SKM-1 treated with dmso at 0.1 percent for 144 hours (cell line): ENCODE measurements around the gene GPR32.
"Not testable (repeated sequence)": the region's sequence is repeated elsewhere in the genome, so short reads cannot be mapped to it uniquely, and the experiment has no call there.

Experiments used
- DNase-seq: peaks from one replicate; lab custom pipeline; 2025; ENCODE audit not compliant: unreplicated experiment; lab: John Stamatoyannopoulos, UW

Gene GPR32

DNA sequence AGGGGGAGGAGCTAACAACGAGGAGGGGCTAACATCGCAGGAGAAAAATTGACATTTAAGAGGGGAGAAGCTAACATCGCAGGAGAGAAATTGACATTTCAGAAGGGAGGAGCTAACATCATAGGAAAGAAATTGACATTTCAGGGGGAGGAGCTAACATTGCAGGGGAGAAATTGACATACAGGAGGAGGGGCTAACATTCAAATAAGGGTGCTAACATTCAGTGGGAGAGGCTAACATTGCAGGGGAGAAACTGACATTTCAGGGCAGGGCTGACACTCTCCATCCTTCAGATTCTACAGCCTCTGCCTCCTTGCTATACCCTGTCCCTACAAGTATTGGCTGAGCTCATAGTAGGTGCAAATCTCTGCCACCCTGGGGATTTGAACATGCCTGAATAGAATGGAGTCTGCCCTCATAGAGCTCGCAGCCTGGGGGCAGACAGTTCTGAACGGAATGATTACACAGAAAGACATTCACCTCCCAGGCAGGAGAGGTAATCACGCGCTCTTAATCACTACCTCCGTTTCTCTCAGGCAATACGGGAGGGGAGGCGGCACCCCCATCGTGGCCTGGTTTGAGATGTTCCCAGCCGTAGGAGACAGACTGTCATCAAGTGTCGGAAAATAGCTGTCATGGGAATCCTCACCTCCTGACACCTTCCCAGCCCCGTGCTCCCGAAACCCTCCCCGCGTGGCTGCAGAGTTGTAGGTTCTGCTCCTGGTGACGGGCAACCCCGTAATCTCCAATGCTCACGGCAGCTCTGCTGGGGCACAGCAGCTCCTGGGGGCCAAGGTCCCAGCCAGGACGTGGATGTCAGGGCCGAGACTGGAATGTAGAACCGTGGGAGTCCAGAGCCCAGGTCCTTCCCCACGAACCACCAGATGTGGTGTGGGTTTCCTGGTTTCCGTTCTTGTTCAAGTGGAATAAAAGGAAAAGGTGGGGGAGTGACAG is 9.5 kb downstream of the GPR32 start:
- no peak for DNase-seq

DNA sequence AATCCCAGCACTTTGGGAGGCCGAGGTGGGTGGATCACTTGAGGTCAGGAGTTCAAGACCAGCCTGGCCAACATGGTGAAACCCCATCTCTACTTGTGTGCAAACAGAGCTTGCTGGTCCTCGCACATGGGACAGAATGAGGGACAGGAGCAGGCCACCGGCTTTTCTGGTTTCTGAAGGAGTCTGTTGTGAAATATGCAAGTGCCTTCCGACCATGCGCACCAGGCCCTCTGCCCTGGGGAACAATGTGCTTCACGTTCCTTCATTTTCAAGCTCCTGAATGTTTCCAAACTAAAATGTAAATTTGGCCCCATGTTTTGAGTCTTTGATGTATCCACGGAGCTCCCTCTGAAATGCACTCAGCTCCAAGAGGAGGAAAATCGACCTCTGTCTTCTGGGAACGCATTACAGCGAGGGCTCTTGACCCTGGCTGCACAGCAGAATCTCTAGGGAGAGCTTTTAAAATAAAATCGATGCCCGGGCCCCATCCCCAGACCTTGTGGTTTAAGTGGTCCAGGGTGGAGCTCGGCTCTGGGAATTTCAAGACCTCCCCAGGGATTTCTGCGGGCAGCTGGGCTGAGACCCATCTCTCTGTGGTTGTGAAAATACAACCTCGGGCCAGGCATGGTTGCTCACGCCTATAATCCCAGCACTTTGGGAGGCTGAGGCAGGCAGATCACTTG is 10.6 kb downstream of the GPR32 start:
- no peak for DNase-seq

DNA sequence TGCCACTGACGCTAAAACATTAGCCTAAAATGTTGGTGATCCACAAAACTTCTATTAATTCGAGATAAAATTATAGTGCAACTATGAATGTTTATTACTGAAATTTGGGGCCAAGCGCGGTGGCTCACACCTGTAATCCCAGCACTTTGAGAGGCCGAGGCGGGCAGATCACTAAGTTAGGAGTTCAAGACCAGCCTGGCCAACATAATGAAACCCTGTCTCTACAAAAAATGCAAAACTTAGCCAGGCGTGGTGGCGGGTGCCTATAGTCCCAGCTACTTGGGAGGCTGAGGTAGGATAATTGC is 13.5 kb downstream of the GPR32 start:
- DNase-seq, result not testable (repeated sequence)

DNA sequence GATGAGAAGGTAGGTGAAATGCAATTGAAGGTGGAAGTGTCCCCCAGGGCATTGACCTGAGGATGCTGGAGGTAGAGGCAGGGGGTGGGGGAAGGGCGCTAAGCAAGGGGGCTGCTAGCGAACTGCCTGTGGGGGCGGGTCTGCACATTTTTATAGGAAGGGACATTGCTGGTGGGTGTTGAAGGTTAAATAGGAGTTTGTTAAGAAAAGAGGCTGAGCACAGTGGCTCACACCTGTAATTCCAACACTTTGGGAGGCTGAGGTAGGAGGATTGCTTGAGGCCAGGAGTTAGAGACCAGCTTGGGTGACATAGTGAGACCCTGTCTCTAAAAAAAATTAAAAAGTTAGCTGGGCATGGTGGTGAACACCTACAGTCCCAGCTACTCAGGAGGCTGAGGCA is 14.4 kb downstream of the GPR32 start:
- no peak for DNase-seq

DNA sequence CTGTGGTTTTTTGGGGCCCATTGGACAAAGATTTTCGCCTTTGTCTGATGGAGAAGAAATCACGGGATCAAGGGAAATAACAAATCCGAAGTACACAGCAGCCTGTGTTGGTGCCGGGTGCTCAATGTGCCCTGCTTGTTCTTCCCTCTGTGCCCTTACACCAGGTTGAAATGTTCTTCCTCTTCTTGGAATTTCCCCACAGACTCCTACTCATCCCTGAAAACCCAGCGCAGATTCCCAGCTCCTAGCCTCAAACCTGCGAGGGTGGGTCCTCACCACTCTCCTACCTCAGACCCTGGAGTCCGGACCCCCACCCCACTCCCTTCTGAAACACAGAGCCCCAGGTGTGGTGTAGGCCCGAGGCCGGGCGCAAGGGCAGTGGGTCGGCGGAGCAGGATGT is 15.1 kb downstream of the GPR32 start:
- DNase-seq, result no peak

DNA sequence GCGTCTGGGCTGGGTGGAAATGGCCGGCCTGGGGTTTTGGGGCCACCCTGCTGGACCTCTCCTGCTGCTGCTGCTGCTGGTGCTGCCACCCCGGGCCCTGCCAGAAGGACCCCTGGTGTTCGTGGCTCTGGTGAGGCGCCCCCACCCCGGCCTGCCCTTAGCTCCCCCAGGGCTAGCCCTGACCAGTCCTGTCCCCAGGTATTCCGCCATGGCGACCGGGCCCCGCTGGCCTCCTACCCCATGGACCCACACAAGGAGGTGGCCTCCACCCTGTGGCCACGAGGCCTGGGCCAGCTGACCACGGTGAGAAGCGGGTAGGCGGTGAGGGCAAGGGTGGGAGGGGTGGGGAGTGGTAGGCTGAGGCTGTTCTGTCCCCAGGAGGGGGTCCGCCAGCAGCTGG is 20.1 kb downstream of the GPR32 start, which contains the start of gene ACP4:
ACP4 (plus strand) TSS at position 20 of the 400 bp plus-strand sequence; CDS start at position 20, 0 bp downstream.
- no peak for DNase-seq

DNA sequence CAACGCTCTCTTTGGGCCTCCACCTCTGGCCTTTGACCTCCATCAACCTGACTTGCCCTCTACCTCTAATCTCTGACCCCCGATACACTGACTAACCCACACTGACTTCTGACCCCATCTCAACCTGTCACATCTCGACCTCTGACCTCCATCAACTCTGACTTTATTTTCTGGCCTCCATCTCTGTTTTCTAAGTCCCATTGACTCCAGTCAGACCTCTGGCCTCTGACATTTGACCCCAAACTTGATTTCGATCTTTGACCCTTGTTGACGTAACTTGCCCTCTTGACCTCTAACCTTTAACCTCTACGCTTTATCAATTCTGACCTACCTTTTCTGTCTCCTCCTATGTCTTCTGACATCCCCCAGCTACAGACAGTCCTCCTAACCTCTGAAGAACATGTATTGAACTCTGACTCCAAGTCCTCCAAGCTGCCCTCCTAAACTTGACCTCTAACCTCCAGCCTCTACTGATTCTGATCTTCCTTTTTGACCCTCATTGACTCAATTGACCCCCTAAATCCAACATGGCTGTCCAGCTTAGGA is 20.7 kb downstream of the GPR32 start:
- DNase-seq, result no peak

DNA sequence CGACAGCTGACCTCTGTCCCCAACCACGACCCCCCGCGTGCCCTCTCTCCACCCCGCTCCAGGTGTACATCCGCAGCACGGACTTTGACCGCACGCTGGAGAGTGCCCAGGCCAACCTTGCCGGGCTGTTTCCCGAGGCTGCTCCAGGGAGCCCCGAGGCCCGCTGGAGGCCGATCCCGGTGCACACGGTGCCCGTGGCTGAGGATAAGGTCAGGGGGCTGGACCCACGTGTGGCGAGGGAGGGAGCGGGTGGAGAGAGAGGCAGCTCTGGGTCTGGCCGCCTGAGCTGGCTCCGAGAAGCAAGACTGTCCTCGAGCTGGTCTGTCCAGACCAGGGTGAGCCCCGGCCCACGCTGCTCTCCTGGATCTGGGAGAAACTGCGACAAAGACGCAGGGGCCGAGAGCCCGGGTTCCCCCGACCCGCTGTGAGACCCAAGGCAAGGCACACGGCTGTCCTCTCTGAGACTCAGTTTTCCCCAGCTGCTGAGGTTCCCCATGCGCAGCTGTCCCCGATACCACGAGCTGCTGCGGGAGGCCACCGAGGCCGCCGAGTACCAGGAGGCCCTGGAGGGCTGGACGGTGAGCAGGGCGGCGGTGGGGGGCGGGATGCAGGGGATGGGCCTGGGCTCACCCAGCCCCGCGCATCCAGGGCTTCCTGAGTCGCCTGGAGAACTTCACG is 21.5 kb downstream of the GPR32 start:
- no peak for DNase-seq

DNA sequence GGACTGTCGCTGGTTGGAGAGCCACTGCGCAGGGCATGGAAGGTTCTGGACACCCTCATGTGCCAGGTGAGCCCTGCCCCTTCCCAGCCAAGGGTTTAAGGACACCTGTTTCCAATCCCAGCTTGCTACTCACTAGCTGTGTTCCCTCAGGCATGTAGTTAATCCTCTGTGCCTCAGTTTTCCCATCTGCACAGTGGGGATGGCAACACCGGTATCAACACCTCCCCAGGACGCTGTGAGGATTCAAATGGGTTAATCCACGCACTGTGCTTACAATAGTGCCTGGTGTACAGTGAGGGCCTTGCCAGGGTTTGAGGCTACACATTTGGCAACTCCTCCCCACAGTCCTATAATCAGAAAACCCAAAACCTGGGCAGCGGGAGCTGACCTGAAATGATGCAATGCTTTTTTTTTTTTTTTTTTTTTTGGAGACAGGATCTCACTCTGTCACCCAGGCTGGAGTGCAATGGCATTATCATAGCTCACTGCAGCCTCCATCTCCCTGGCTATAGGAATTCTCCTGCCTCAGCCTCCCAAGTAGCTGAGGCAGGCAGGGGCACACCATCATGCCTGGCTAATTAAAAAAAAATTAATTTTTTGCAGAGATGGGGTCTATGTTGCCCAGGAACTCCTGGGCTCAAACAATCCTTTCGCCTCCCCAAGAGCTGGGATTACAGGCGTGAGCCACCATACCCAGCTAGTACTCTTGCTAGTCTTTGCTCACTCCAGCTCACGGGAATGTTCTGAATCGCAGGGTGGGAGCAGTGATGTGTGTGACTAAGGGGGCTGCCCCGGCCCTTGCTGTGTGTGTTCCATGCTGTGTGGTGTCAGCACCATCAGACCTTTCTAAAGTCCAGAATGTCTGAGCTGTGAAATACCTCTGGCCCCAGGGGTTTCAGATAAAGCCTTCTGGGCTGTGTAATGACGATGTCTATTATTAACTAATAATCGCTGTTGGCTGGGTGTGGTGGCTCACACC is 22.3 kb downstream of the GPR32 start:
- no peak for DNase-seq

DNA sequence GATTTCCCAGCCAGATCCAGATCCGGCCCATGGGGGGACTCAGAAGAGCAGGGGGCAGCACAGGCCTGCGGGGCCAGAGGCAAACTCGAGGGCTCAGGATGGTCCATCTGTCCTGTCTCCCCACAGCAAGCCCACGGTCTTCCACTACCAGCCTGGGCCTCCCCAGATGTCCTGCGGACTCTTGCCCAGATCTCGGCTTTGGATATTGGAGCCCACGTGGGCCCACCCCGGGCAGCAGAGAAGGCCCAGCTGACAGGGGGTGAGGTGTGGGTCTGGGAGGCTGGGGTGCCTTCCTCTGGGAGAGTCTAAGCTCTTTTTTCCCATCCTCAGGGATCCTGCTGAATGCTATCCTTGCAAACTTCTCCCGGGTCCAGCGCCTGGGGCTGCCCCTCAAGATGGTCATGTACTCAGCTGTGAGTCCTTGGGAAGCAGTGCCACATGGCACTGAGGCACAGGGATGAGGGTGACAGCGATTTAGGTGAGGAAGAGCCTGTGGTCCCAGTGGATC is 23.3 kb downstream of the GPR32 start:
- no peak for DNase-seq

DNA sequence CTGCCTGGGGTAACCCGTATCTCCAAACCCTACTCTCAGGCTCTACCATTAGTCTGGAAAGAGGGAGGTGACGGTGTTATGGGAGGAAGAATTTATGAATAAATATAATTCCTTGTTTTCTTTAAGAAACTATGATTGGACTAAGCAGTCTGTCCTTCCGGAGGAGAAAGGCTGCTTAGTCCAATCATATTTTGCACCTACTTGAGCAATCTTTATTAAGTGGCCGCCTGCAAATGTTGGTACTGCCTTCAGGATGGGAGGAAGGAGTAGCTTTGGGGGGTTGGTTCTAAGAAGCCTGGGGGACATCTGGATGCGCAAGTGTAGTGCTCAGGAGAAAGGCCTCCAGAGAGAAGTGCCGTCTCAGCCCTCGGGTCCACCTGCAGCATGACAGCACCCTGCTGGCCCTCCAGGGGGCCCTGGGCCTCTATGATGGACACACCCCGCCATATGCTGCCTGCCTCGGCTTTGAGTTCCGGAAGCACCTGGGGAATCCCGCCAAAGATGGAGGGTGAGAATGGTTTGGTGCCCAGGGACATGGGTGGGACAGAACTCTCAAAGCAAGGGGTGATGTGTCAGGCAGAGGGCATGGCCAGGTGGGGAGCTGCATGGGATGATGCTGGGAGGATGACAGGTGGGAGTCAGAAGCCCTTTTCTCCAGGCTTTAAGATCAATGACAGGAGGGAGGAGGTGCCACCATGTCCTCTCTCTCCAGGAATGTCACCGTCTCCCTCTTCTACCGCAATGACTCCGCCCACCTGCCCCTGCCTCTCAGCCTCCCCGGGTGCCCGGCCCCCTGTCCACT is 24.0 kb downstream of the GPR32 start:
- DNase-seq, result no peak

DNA sequence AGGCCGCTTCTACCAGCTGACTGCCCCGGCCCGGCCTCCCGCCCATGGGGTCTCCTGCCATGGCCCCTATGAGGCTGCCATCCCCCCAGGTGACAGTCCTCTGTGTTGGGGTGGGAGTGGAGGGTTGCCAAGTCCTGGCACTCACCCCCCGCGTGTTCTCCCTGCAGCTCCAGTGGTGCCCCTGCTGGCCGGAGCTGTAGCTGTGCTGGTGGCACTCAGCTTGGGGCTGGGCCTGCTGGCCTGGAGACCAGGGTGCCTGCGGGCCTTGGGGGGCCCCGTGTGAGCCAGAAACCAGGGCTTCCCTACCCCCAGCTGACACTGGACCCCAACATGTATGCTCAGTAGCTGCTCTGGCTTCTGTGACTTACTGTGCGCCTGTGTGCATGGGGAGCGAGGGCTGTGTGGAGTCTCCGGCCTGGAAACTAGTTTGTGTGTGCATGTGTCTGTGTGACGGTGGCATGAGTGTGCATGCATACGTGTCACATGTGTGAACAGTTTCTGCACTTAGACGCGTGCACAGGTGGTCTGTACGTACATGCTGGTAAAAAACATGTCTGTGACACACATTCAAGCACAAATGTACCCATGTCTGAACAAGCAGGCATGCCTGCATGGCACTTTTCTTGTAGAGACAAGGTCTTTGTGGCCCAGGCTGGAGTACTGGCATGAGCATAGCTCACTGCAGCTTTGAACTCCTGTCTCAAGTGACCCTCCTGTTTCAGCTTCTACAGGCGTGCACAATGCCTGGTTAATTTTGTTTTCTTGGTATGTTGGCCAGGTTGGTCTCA is 24.8 kb downstream of the GPR32 start:
- no peak for DNase-seq

DNA sequence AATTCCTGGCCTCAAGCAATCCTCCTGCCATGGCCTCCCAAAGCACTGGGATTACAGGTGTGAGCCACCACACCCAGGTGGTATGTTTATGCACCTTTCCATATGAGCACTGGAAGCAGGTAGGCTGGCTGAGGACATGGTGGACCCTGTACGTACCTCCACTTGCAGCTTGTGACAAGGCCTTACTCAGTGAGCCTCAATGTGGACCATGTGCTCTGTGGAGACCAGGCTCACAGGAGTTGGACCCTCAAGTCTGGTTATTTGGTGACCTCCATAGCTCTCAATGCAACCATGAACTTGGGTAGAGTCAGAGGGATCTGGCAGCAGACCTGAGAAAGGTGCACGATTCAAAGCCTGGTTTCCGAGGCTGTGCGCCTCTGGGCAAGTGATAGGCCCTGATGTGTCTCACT is 25.4 kb downstream of the GPR32 start:
- DNase-seq, result no peak

DNA sequence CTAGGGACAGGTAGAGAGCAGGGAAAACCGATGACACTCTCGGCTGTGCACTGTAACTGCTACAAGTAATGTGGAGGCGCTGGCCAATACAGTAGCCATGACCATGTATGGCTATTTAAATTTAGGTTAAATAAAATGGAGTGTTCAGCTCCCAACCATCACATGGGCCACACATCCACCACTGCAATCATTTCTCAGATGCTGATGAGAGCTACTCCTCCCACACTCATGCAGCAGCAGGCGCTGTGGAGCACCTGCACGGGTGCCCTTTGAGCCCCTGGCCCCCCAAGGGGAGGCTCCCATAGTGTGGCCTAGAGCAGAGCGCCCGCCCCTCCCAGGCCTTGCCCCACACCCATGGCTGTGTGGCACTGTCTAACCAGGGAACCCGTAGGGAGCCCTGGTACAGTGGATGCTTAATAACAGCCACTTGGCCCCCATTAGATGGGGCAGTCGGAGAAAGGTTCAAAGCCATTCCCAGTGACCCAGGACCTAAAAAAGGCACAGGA is 25.9 kb downstream of the GPR32 start:
- no peak for DNase-seq

DNA sequence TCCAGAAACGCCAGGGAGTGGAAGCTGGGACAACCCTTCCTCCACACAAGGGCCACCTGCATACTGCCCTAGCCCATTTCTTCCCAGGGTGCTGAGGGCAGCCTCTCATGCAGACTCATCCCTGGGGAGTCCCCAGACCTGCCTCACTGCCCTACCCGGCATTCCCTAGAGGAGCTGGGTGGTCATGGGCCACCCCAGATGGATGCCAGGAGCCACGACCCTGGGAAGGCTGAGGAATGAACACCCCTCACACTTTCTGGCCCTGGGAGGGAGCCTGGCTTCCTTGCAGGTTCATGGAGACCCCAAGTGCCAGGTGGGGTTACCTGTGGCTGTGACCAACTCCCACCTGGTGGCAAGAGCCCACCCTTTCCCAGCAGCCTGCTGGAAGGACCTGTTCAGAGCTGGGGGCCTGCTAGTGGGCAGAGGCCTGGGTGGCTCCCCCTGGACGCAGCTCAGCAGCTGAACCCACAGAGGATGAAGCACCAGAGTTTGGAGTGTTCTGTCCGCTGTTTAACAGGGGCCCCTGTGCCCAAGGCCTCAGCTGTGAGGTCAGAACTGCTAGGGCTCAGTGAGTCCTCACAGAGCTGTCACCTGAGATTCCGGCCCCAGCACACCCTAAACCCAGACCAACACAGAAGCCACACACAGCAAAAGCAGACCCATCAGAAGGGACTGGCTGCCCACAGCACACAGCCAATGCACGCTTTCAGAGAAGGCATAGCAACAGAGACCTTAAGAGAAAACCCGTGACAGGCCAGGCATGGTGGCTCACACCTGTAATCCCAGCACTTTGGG is 26.6 kb downstream of the GPR32 start:
- no peak for DNase-seq

DNA sequence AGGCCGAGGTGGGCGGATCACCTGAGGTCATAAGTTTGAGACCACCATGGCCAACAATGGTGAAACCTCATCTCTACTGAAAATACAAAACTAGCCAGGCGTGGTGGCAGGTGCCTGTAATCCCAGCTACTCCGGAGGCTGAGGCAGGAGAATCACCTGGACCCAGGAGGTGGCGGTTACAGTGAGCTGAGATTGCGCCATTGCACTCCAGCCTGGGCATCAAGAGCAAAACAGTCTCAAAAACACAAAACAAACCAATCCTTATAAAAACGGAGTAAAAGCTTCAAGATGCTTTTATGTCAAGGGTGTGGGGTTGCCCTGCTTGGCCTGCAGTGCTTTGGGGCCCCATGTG is 27.1 kb downstream of the GPR32 start:
- DNase-seq, result no peak

DNA sequence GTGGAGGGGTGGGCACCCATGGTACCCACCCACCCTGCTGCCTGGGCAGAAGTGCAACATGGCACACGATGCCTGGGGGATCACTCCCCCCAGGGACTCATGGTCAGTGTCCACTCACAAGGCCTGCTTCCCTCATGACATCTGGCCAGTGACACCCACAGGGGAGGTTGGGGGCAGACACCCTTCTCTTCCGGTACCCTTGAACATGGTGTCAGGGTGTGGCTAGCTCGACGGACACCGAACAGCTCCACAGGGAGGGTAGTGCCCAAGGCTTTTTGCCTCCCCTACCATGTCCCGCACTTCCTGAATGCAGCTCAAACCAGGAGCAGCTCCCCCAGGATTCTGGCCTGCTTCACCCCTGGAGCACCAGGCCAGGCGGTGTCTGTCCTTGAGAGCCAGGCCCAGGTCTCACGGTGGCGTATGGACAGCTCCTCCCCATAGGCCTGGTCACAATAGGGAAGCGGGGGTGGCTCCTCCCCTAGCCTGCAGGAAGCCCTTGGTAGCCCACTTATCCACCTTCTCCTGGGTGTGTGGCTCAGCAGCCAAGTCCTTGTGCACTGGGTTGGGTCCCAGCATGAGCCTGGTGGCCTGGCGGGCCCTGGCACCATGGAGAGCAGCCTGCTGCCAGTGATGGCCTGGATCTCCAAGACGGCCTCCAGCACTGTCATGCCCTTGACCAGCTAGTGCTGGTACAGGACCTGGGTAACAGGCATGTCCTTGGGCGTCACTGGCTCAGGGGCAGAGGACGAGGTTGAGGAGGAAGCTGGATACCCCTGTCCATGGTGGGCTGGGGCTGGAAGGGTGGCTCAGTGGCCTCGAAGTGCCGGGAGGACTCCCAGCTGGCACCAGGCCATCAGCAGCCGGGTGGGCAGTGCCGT is 27.8 kb downstream of the GPR32 start:
- no peak for DNase-seq
